Neural progenitor cell (in vitro differentiated cells): ENCODE data around the gene RPTOR. TPM values are rescaled to one million over a fixed set of nuclear protein-coding genes. Genes with fewer than 3 reads are reported as not detected.

Experiments used
- DNase-seq: peaks from one replicate; pipeline ENCODE4 v3.0.0-alpha.2; 2016; ENCODE audit warnings: low spot score
- H2AFZ ChIP-seq: fragments of 200-600 bp; sonication (generic); replicated peaks from 2 replicates; pipeline ENCODE4 v1.6.1; 2016; ENCODE audit warnings: antibody characterized with exemption
- H3F3A ChIP-seq: fragments of 200-600 bp; sonication (generic); 2 replicates; pipeline ENCODE4 v1.6.1; 2016; ENCODE audit warnings: antibody characterized with exemption, low read depth
- H3K27ac ChIP-seq: fragments of 200-600 bp; sonication (generic); 2 replicates; pipeline ENCODE4 v1.5.1; 2016; ENCODE audit warnings: mild to moderate bottlenecking
- H3K27me3 ChIP-seq: fragments of 200-600 bp; sonication (generic); 2 replicates; pipeline ENCODE4 v1.6.1; 2016; ENCODE audit warnings: mild to moderate bottlenecking, moderate library complexity
- H3K36me3 ChIP-seq: fragments of 200-600 bp; sonication (generic); 2 replicates; pipeline ENCODE4 v1.5.1; 2016
- H3K4me1 ChIP-seq: fragments of 200-600 bp; sonication (generic); 2 replicates; pipeline ENCODE4 v1.6.1; 2016; ENCODE audit warnings: mixed run types
- H3K4me2 ChIP-seq: fragments of 200-600 bp; sonication (generic); 2 replicates; pipeline ENCODE4 v1.6.1; 2016
- H3K4me3 ChIP-seq: fragments of 200-600 bp; sonication (generic); 2 replicates; pipeline ENCODE4 v1.5.1; 2016
- H3K79me2 ChIP-seq: fragments of 200-600 bp; sonication (generic); 2 replicates; pipeline ENCODE4 v1.6.1; 2016; ENCODE audit warnings: low read depth
- H3K9ac ChIP-seq: fragments of 200-600 bp; sonication (generic); 2 replicates; pipeline ENCODE4 v1.6.1; 2016
- H3K9me3 ChIP-seq: fragments of 200-600 bp; sonication (generic); 2 replicates; pipeline ENCODE4 v1.5.1; 2016; ENCODE audit warnings: low read depth
- H4K20me1 ChIP-seq: fragments of 200-600 bp; sonication (generic); 2 replicates; pipeline ENCODE4 v1.6.1; 2016; ENCODE audit warnings: low read depth
- H3K27ac Mint-ChIP-seq: 3 replicates; pipeline ENCODE4 v1.8.0; 2021; ENCODE audit warnings: mixed read lengths
- H3K27me3 Mint-ChIP-seq: 2 replicates; pipeline ENCODE4 v1.8.0; 2022; ENCODE audit warnings: low read depth, mild to moderate bottlenecking, inconsistent platforms, moderate library complexity, mixed read lengths; ENCODE audit not compliant: insufficient read depth
- H3K36me3 Mint-ChIP-seq: 3 replicates; pipeline ENCODE4 v1.8.0; 2021; ENCODE audit warnings: mixed read lengths
- H3K4me1 Mint-ChIP-seq: 3 replicates; pipeline ENCODE4 v1.8.0; 2021; ENCODE audit warnings: mixed read lengths
- H3K4me3 Mint-ChIP-seq: 3 replicates; pipeline ENCODE4 v1.8.0; 2021; ENCODE audit warnings: mild to moderate bottlenecking, moderate library complexity, mixed read lengths
- H3K9me3 Mint-ChIP-seq: 3 replicates; pipeline ENCODE4 v1.8.0; 2020; ENCODE audit warnings: mixed read lengths
- EZH2 ChIP-seq: fragments of 200-600 bp; sonication (generic); IDR thresholded peaks from 2 replicates; pipeline ENCODE4 v1.6.1; 2017; ENCODE audit warnings: antibody characterized with exemption, mild to moderate bottlenecking, moderate library complexity
- EZH2phosphoT487 ChIP-seq: fragments of 200-600 bp; sonication (generic); IDR thresholded peaks from 2 replicates; pipeline ENCODE4 v1.6.1; 2017; ENCODE audit warnings: antibody characterized with exemption
- total RNA-seq: library from RNA; depleted of rRNA; stranded (reverse); fragments of >200 nt; gene quantifications from 2 replicates; pipeline ENCODE4 v1.2.3, GENCODE V29; 2015; ENCODE audit warnings: low replicate concordance
- TF ChIP-seq, protein P1 (sequence below): fragments of 200-600 bp; sonication (generic); IDR thresholded peaks from 2 replicates; pipeline ENCODE4 v1.5.1; 2017; ENCODE audit warnings: antibody characterized with exemption, mild to moderate bottlenecking

The RPTOR gene
- total RNA-seq, 1 donor from 2014 or later = 7.4 TPM

DNA sequence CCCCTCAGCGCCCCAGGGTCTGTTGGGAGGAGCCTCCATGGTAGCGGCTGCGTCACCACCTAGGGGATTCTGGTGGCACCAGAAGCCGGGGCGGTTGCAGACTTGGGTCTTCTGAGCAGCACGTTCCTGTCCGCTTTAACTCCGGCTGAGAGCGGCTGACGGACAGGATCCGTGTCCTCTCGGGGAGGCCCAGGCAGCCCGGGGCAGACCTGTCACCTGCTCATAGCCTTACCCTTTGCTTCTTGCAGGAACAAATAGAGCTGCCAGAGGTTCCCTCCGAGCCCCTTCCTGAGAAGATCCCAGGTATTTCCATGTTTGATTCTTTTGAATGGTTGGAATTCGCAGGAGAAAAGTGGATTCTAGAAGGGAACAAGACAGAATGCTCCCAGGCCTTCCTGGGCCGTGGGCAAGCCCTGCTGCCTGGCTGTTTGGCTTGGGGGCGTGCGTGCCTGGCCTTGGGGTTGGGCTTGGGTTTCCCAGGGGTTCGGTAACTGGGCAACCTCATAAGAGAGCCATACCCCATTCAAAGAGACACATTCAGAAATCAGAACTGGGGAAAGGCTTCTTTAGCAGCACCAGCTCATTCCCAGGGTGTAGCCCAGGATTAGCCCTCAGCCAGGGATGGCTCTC is 453.6 kb downstream of the RPTOR start:
- H3K4me3 ChIP-seq = no peak overlapping the region
- Mint-ChIP-seq H3K9me3 (no peaks in the 10 kb centered on the region), H3K4me3 (no peak overlapping the region), H3K27ac (no peak overlapping the region), H3K36me3 (peaks cover 5% of the 10 kb centered on the region), H3K4me1 (peaks cover 13% of the 10 kb centered on the region), H3K27me3 (peaks cover 8% of the 10 kb centered on the region)
- H3K4me2 ChIP-seq = no peak overlapping the region
- H3F3A ChIP-seq = peaks cover 11% of the 10 kb centered on the region
- H2AFZ ChIP-seq = no peak overlapping the region
- DNase-seq = no peak
- H4K20me1 ChIP-seq = peaks cover 15% of the 10 kb centered on the region
- H3K9me3 ChIP-seq = no peaks in the 10 kb centered on the region
- no peaks in the 10 kb centered on the region for H3K79me2 ChIP-seq
- no peak for TF ChIP-seq EZH2
- TF ChIP-seq, protein P1, sequence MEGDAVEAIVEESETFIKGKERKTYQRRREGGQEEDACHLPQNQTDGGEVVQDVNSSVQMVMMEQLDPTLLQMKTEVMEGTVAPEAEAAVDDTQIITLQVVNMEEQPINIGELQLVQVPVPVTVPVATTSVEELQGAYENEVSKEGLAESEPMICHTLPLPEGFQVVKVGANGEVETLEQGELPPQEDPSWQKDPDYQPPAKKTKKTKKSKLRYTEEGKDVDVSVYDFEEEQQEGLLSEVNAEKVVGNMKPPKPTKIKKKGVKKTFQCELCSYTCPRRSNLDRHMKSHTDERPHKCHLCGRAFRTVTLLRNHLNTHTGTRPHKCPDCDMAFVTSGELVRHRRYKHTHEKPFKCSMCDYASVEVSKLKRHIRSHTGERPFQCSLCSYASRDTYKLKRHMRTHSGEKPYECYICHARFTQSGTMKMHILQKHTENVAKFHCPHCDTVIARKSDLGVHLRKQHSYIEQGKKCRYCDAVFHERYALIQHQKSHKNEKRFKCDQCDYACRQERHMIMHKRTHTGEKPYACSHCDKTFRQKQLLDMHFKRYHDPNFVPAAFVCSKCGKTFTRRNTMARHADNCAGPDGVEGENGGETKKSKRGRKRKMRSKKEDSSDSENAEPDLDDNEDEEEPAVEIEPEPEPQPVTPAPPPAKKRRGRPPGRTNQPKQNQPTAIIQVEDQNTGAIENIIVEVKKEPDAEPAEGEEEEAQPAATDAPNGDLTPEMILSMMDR = no peak
- no peak overlapping the region for H3K9ac ChIP-seq
- peaks cover 15% of the 10 kb centered on the region for H3K27me3 ChIP-seq
- no peaks in the 10 kb centered on the region for H3K4me1 ChIP-seq
- no peak overlapping the region for H3K27ac ChIP-seq
- H3K36me3 ChIP-seq = no peaks in the 10 kb centered on the region

DNA sequence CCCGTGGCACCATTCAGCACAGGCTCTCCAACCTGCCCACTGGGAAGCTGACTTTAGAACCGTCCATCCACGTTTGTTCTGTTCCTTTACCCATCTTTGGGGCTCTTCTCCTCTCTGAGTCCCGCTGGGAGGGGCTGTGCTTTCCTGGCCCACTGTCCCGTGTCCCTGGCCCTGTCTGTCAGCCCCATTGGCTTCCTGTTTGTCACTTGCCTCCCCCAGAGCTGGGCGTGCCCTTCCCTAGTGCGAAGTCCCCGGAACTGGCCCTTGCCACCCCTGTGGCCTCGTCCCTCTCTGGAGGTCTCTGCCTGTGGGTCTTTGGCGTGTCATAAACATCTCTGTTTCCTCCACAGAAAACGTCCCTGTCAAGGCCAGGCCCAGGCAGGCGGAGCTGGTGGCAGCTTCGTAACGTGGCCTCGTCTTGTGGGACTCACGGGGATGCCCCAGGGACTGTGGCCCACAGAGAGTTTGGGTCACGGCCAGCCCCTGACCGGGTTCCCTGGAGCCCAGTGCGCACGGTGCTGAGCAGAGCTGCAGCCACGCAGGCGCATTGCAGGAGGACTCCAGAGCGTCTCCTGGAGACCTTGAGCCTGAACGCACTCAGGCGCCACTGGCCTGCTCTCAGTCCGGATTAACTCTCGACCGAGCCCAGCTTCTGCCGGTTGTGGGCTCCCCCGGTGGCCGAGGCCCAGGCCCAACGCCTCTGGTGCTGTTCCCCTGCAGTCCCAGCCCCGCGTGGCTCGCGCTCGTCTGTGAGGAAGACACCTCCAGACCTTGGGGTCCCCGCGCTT is 454.3 kb downstream of the RPTOR start:
- Histone ChIP-seq H3K27ac (no peak overlapping the region), H3K4me3 (no peak overlapping the region), H3K9me3 (no peaks in the 10 kb centered on the region), H3K4me1 (peaks cover 3% of the 10 kb centered on the region), H2AFZ (no peak overlapping the region), H3F3A (peaks cover 11% of the 10 kb centered on the region), H3K79me2 (no peaks in the 10 kb centered on the region), H3K27me3 (peaks cover 22% of the 10 kb centered on the region), H3K36me3 (no peaks in the 10 kb centered on the region), H3K9ac (no peak overlapping the region), H4K20me1 (peaks cover 8% of the 10 kb centered on the region), H3K4me2 (no peak overlapping the region)
- no peak for DNase-seq
- peaks cover 5% of the 10 kb centered on the region for H3K36me3 Mint-ChIP-seq
- H3K4me1 Mint-ChIP-seq = peaks cover 18% of the 10 kb centered on the region
- no peaks in the 10 kb centered on the region for H3K9me3 Mint-ChIP-seq
- no peak overlapping the region for H3K4me3 Mint-ChIP-seq
- TF ChIP-seq, protein P1 = no peak
- TF ChIP-seq EZH2 (no peak), EZH2phosphoT487 (no peak)
- H3K27ac Mint-ChIP-seq = peak overlapping the region; percentile 87
- peaks cover 10% of the 10 kb centered on the region for H3K27me3 Mint-ChIP-seq

- peaks cover 17% of the 10 kb centered on the region for H3F3A ChIP-seq
- peaks cover 6% of the 10 kb centered on the region for H4K20me1 ChIP-seq
- H3K9ac ChIP-seq = no peak overlapping the region
- H3K4me2 ChIP-seq = no peak overlapping the region
- Mint-ChIP-seq H3K9me3 (peaks cover 1% of the 10 kb centered on the region), H3K27me3 (peaks cover 13% of the 10 kb centered on the region), H3K4me1 (peaks cover 21% of the 10 kb centered on the region), H3K4me3 (no peak overlapping the region), H3K36me3 (peaks cover 5% of the 10 kb centered on the region), H3K27ac (no peak overlapping the region)
- no peak overlapping the region for H3K4me3 ChIP-seq
- H3K36me3 ChIP-seq = no peaks in the 10 kb centered on the region
- H3K27ac ChIP-seq = no peak overlapping the region
- DNase-seq = no peak
- peaks cover 30% of the 10 kb centered on the region for H3K27me3 ChIP-seq
- H3K4me1 ChIP-seq = peaks cover 8% of the 10 kb centered on the region
- H3K9me3 ChIP-seq = no peaks in the 10 kb centered on the region
- TF ChIP-seq EZH2 (no peak), EZH2phosphoT487 (no peak)
- TF ChIP-seq, protein P1 = no peak
- H2AFZ ChIP-seq = no peak overlapping the region
- H3K79me2 ChIP-seq = no peaks in the 10 kb centered on the region
Measured at GRCh38 chr17:80999536-81000333, 455.1 kb downstream of the RPTOR start.
